Caco-2 (cell line): ENCODE data around the gene TNS1. TPM values are rescaled to one million over a fixed set of nuclear protein-coding genes. Genes with fewer than 3 reads are reported as not detected.

Source experiments
- BruUV-seq: library from RNA; stranded (reverse); fragments of 400-500 nt; replicated peaks from 2 replicates; lab custom pipeline; 2021; lab: Mats Ljungman, UMichigan
- CTCF ChIA-PET: fragments of 300-600 bp; sonication (Branson Sonifier 250); formaldehyde crosslinking; loops from one replicate; lab custom pipeline; 2022; ENCODE audit warnings: antibody characterized with exemption; lab: Charles Lee
- POLR2A ChIA-PET: fragments of 300-600 bp; sonication (Branson Sonifier 250); formaldehyde crosslinking; loops from one replicate; lab custom pipeline; 2022; ENCODE audit warnings: antibody characterized with exemption; lab: Charles Lee
- DNase-seq, 2 experiments: peaks; one replicate each; pipeline versions ENCODE4 v3.0.0 to v3.0.0-alpha.2; 2020 to 2022
- H3K27me3 ChIP-seq: replicated peaks from 2 replicates; pipeline ENCODE4 v1.6.0; 2011; ENCODE audit warnings: low read length; ENCODE audit not compliant: control insufficient read depth, insufficient read depth
- H3K36me3 ChIP-seq: 2 replicates; pipeline ENCODE4 v1.5.1; 2011; ENCODE audit warnings: low read length; ENCODE audit not compliant: control insufficient read depth, insufficient read depth
- H3K4me1 ChIP-seq: fragments of 250-450 bp; sonication (Bioruptor Pico); 2 replicates; pipeline ENCODE4 v1.5.1; 2020; ENCODE audit warnings: mild to moderate bottlenecking
- H3K4me3 ChIP-seq: 2 replicates; pipeline ENCODE4 v1.5.1; 2011; ENCODE audit warnings: low read depth, mild to moderate bottlenecking, control low read depth, low read length
- H3K9me3 ChIP-seq: fragments of 250-450 bp; sonication (Bioruptor Pico); 2 replicates; pipeline ENCODE4 v1.5.1; 2020; ENCODE audit warnings: mild to moderate bottlenecking, moderate library complexity
- H3K27ac Mint-ChIP-seq: one replicate; pipeline ENCODE4 v1.8.0; 2022; ENCODE audit warnings: mixed read lengths; ENCODE audit not compliant: unreplicated experiment
- H3K27me3 Mint-ChIP-seq: one replicate; pipeline ENCODE4 v1.8.0; 2022; ENCODE audit warnings: mixed read lengths; ENCODE audit not compliant: insufficient read depth, unreplicated experiment
- H3K36me3 Mint-ChIP-seq: one replicate; pipeline ENCODE4 v1.8.0; 2022; ENCODE audit warnings: mild to moderate bottlenecking, mixed read lengths; ENCODE audit not compliant: insufficient read depth, unreplicated experiment
- H3K4me1 Mint-ChIP-seq: one replicate; pipeline ENCODE4 v1.8.0; 2022; ENCODE audit warnings: low read depth, mixed read lengths; ENCODE audit not compliant: unreplicated experiment
- H3K4me3 Mint-ChIP-seq: one replicate; pipeline ENCODE4 v1.8.0; 2022; ENCODE audit warnings: mild to moderate bottlenecking, moderate library complexity, mixed read lengths; ENCODE audit not compliant: unreplicated experiment
- H3K9me3 Mint-ChIP-seq: one replicate; pipeline ENCODE4 v1.8.0; 2022; ENCODE audit warnings: mixed read lengths; ENCODE audit not compliant: unreplicated experiment
- intact Hi-C: fragments of 100-400 bp; cut with micrococcal nuclease; formaldehyde crosslinking; loops from one replicate; pipeline ENCODE4 v1.10.0; 2022; ENCODE audit not compliant: unreplicated experiment
- total RNA-seq: library from RNA; stranded (reverse); gene quantifications from 2 replicates; pipeline ENCODE4 v1.2.3, GENCODE V29; 2022
- TF ChIP-seq, protein P1 (sequence below), 2 experiments: fragments of 200-600 bp in 1 of 2; IDR thresholded peaks; 1 replicate in 1 of 2; 2 replicates in 1 of 2; pipeline versions ENCODE4 v1.5.1 to v1.8.0; 2011 to 2022; ENCODE audit warnings: antibody characterized with exemption in 1 of 2, control low read depth in 1 of 2, inconsistent platforms in 1 of 2, low read depth in 1 of 2, low read length in 1 of 2, mild to moderate bottlenecking in 1 of 2, moderate library complexity in 1 of 2; ENCODE audit not compliant: insufficient read depth in 1 of 2, severe bottlenecking in 1 of 2, unreplicated experiment in 1 of 2

TNS1 gene
- total RNA-seq, 1 experiment from 2014 or later, result 16.1 TPM

GRCh38 chr2:217935235-217935879 lies 67.4 kb downstream of the TNS1 start:
- no TSS peak for BruUV-seq
- no peaks in the 10 kb centered on the region for H3K4me1 ChIP-seq
- no peak overlapping the region for H3K27ac Mint-ChIP-seq

DNA sequence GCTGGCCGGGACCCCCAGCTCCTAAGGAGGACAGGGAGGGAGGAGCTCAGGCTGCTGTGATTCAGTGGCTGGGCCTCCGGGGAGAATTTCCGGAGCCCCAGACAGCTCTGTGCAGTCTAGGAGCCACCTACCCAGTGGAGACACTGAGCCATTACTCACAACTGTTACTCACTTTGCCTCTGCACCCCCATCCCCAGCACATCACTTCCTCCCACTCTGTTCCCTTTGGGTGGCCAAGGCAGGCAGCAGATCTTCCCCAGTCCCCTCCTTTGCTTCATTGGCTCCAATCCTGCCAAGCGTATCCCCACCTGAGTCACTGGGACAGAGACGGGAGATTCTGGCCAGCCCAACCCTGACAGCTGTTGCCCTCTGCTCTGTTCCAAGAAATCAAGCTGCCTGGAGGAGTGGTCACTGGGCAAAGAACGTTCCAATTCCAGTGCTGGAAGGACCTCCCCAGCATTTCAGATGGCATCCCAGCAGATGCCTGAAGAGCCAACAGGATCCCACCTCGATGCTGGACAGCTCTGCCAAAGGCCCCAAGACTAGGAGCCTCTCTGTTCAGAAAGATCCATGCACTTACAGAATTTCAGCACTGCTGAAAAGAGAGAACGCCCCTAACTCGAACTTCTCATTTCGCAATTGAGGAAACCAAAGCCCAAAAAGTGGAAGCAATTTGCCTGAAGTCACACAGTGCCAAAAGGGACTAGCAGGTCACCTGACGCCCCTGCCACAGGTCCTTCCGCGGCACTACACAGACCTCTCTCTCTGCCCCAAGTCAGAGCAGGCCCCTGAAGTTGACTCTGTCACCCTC lies 68.3 kb downstream of the TNS1 start:
- Histone ChIP-seq H3K36me3 (no peaks in the 10 kb centered on the region), H3K4me3 (no peak overlapping the region), H3K4me1 (no peaks in the 10 kb centered on the region), H3K27me3 (no peaks in the 10 kb centered on the region), H3K9me3 (no peaks in the 10 kb centered on the region)
- Mint-ChIP-seq H3K27me3 (no peaks in the 10 kb centered on the region), H3K4me3 (no peak overlapping the region), H3K36me3 (no peaks in the 10 kb centered on the region), H3K4me1 (no peaks in the 10 kb centered on the region), H3K27ac (no peak overlapping the region), H3K9me3 (no peaks in the 10 kb centered on the region)
- TF ChIP-seq, protein P1, sequence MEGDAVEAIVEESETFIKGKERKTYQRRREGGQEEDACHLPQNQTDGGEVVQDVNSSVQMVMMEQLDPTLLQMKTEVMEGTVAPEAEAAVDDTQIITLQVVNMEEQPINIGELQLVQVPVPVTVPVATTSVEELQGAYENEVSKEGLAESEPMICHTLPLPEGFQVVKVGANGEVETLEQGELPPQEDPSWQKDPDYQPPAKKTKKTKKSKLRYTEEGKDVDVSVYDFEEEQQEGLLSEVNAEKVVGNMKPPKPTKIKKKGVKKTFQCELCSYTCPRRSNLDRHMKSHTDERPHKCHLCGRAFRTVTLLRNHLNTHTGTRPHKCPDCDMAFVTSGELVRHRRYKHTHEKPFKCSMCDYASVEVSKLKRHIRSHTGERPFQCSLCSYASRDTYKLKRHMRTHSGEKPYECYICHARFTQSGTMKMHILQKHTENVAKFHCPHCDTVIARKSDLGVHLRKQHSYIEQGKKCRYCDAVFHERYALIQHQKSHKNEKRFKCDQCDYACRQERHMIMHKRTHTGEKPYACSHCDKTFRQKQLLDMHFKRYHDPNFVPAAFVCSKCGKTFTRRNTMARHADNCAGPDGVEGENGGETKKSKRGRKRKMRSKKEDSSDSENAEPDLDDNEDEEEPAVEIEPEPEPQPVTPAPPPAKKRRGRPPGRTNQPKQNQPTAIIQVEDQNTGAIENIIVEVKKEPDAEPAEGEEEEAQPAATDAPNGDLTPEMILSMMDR (IDR thresholded peaks at IDR 0.05; ENCODE audit: insufficient read depth in 1 of 2, low read depth in 1 of 2, low read length in 1 of 2, severe bottlenecking in 1 of 2, unreplicated experiment in 1 of 2), result no peak
- ChIA-PET CTCF (interaction anchor here (2.9 kb wide), 1 partner anchor 59 kb away, joined by 7 read pairs; no protein-coding TSS in a partner anchor), POLR2A (no interaction called here)
- BruUV-seq, result no TSS peak
- intact Hi-C loops, result loop anchor here (5.0 kb wide), 1 partner anchor 147 kb away; no protein-coding TSS in a partner anchor
- no peak for DNase-seq

More at GRCh38 chr2:217935235-217935879, 67.4 kb downstream of the TNS1 start:
- H3K9me3 ChIP-seq, result no peaks in the 10 kb centered on the region
- H3K4me3 ChIP-seq, result no peak overlapping the region
- no peaks in the 10 kb centered on the region for H3K4me1 Mint-ChIP-seq
- H3K36me3 ChIP-seq, result no peaks in the 10 kb centered on the region
- H3K27me3 ChIP-seq, result no peaks in the 10 kb centered on the region
- no peaks in the 10 kb centered on the region for H3K27me3 Mint-ChIP-seq
- H3K36me3 Mint-ChIP-seq, result no peaks in the 10 kb centered on the region
- H3K4me3 Mint-ChIP-seq, result no peak overlapping the region
- ChIA-PET CTCF (interaction anchor here (0.5 kb wide), 1 partner anchor 1276 kb away, joined by 5 read pairs; no protein-coding TSS in a partner anchor), POLR2A (no interaction called here)
- no peak for DNase-seq
- TF ChIP-seq, protein P1 (IDR thresholded peaks at IDR 0.05; ENCODE audit: insufficient read depth in 1 of 2, low read depth in 1 of 2, low read length in 1 of 2, severe bottlenecking in 1 of 2, unreplicated experiment in 1 of 2), result no peak
- no peaks in the 10 kb centered on the region for H3K9me3 Mint-ChIP-seq
- intact Hi-C loops, result no loop called here

GRCh38 chr2:217933617-217933993 lies 69.2 kb downstream of the TNS1 start:
- CTCF ChIA-PET, result interaction anchor here (1.8 to 2.9 kb wide), 3 partner anchors 8 to 60 kb away, joined by 6 to 10 read pairs (median 7); no protein-coding TSS in a partner anchor
- no peak for DNase-seq
- BruUV-seq, result no TSS peak
- no peaks in the 10 kb centered on the region for H3K9me3 ChIP-seq
- H3K36me3 ChIP-seq, result no peaks in the 10 kb centered on the region
- H3K27ac Mint-ChIP-seq, result no peak overlapping the region
- no peaks in the 10 kb centered on the region for H3K4me1 Mint-ChIP-seq
- peaks cover 6% of the 10 kb centered on the region; the same call in 1 of the 2 replicates for H3K4me1 ChIP-seq
- H3K36me3 Mint-ChIP-seq, result no peaks in the 10 kb centered on the region
- H3K27me3 Mint-ChIP-seq, result no peaks in the 10 kb centered on the region
- POLR2A ChIA-PET, result no interaction called here
- H3K27me3 ChIP-seq, result no peaks in the 10 kb centered on the region
- TF ChIP-seq, protein P1 (IDR thresholded peaks at IDR 0.05; ENCODE audit: insufficient read depth in 1 of 2, low read depth in 1 of 2, low read length in 1 of 2, severe bottlenecking in 1 of 2, unreplicated experiment in 1 of 2), result no peak
- H3K4me3 ChIP-seq, result no peak overlapping the region
- H3K9me3 Mint-ChIP-seq, result no peaks in the 10 kb centered on the region
- H3K4me3 Mint-ChIP-seq, result no peak overlapping the region
- intact Hi-C loops, result loop anchor here (5.0 kb wide), 1 partner anchor 146 kb away; no protein-coding TSS in a partner anchor
